Activated T-cell treated with anti-CD3 and anti-CD28 coated beads, Interleukin-2, amount 50 U/mL, for 1 hour (primary cell): ENCODE measurements around the gene C19orf47.
"Not testable (repeated sequence)": the region's sequence is repeated elsewhere in the genome, so short reads cannot be mapped to it uniquely, and the experiment has no call there.

Experiments
- DNase-seq: peaks from one replicate; pipeline ENCODE4 v3.0.0-alpha.2; 2020

C19orf47 gene

DNA sequence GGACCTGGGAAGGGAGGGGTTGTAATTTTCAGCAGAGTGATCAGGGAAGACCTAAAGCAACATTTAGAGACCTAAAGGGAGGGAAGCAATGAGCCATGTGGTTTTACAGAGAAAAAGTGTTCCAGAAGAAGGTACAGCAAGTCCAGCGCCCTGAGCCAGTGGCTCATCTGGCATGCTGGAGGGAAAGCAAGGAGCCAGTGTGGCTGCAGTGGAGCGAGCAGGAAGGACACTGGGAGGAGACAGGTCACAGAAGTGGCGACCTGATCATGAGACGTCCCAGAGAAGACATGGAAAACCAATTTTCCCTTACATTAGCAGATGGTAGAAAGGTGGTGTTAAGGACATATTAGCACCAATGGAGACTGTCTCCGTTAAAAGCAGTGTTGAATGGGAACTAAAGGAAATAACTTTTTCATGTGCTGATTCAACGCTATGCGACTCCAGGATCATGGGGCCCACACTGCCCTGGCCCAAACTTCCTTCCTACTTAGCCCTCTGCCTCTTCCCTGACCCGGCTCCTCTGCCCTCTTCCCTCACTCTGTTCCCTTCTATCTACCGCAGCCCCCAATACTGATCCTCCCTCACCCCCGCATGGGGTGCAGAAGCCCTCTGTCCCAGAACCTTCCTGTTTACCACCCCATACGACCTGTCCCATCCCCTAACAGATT is 5.4 kb downstream of the C19orf47 start:
- no peak for DNase-seq

DNA sequence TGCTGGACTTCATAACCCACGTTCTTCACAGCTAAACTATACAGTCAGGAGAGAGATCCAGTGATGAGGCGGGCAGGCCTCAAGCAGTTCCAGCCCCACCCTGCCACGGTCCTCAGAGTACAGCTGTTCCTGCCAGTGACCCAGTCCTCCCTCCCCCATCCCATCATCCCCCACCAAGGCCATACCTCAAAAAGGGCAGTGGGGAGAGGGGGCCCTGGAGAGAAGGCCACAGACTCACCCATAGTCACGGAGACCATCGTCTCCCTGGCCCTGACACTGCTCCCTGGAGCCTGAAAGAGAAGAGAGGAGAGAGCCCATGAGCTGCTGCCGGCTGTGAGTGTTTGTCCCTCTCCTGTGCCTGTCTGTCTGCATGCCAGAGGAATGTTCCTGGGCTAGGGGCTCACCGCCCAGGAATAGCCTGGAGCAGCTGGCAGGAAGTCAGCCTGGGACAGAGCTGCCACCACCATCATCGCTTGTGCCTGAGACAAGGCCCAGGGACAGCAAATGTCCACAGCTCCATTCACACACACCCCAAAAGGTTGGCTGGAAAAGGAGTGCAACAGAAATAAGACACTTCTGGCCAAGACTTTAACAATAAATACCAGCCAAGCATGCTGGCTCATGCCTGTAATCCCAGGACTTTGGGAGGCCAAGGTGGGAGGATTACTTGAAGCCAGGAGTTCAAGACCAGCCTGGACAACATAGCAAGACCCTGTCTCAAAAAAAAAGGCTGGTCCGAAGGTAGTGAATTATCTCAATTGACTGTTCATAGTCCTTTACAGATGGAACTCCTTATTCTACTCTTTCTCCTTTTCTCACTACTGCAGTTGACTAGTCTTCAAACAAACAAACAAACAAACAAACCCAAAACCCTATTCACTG is 6.4 kb downstream of the C19orf47 start:
- no peak for DNase-seq

DNA sequence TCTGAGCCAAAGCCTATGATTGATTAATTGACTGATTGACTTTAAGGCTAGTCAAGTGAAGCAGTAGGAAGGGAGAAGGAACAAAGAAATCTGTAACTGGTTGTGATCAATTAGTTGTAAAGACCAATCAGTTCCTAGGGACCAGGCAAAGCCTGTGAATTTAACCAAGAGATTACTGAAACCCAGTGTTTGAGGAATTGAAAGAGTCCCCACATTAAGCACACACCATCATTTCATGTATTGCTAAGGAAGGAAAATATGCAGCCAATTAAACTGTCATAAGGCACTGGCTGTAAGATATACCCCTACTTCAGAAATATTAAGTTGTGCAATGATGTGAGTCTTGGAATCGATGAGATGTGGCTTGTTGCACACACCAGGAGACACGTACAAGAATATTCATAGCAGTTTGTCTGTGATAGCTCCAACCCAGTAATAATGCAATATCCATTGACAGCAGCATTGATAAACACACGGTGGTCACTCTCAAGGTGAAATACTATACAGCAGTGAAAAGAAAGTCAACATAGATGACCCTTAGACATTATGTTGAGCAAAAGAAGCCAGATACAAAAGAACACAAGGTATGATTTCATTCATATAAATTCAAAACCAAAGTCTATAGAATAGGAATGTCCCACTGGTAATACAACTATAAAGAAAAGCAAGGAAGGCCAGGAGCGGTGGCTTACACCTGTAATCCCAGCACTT is 9.0 kb downstream of the C19orf47 start:
- DNase-seq, result no peak

DNA sequence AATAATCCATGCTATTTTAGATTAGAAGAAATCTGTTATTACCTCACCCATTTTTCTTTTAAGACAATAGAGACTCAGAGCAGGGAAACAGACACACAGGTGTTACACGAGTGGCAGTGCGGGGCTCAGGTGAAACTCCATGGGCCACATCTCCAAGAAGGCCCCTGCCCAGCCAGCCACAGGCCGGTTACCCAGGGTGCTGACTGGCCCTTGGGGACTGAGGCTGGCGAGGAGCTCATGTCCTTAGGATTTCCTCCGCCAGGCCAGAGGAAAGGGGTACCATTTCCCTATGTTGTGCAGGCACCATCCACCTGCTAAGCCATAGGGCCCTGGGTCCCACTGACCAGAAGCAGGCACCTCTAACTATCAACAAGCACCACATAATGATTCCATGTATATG is 10.6 kb downstream of the C19orf47 start:
- no peak for DNase-seq

DNA sequence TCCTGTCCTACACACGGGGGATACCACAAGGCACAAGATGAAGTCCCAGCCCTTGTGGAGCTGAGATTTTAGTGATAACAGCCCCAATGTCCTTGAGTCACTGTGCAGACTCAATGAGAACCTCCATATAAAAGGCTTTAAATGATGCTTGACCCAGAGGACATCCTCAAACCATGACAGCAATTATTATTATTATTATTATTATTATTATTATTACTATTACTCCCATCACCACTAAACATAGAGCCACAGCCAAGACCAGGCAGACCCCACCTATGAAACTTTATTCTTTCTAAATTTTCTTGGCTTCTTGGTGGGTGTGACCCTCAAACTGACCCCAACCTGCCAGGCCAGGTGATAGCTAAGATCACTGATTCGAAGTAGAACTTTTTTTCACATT is 11.1 kb downstream of the C19orf47 start:
- DNase-seq, result no peak

DNA sequence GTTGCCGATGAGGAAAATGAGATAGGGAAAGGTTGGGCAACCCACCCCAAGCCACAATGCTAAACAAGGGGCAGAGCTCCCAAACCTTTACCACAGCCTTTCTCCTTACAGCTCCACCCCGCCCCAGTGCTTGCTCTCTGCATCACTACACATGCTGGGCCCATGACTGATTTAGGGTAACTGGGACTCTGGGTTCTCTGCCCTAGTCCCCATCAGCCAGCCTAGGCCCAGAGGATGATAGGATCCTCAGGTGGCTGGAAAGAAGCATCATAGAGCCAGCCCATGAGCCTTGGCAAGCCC is 11.6 kb downstream of the C19orf47 start:
- DNase-seq, result no peak

DNA sequence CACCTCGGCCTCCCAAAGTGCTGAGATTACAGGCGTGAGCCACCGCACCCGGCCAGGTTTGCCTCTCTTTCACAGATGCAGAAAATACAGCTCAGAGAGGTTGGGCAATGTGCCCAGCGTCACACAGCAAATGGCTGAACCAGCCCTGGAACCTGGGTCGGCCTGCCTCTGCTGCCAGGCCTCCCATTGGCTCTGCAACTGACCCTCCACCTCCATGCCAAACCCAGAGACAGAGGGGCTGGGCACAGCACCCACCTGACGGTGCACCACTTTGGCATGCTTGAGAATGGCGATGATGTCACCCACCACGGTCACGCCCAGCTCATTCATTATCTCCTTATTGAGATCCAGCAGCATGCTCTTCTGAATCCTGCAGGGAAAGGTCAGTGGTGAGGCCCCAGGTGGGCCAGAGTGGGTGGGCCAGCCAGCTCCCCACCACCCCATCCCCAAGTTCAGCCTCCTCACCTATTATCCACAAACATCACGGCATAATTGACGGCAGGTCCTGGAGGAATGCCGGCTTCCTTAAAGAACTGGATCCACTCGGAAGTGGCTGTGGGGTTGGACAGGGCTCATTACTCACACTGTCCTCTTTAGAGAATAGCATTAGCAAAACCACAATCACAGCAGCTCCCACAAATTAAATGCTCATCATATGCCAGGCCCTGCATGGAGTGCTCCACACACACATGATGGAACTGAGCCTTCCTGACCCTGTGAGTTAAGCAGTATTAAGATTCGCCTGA is 12.2 kb downstream of the C19orf47 start:
- no peak for DNase-seq

DNA sequence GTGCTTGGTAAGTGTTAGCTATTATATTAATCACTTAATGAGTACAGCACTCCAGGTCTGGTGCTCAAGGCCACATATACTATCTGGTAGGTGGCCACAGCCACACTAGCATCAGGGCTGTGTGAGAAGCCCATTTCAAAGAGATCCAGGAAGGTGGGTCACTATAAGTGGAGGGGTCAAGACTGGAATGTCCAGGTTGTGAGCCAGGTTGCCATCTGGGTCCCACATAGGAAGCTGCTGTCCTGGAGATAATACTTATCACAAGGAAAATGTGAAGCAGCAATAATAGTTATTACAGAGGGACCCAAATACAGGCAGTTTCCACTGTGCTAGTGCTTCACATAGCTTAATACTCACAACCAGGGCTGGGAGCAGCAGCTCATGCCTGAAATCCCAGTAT is 13.1 kb downstream of the C19orf47 start:
- DNase-seq, result no peak

DNA sequence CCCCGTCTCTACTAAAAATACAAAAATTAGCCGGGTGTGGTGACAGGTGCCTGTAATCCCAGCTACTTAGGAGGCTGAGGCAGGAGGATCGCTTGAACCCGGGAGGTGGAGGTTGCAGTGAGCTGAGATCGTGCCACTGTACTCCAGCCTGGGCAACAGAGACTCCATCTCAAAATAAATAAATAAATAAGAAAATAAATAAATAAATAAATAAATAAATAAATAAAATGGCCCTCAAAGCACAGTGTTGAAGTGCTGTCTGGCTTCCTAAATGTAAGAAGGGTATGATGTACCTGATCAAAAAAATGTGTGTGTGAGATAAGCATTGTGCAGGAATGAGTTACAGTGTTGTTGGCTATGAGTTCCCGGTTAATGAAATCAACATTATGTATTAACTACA is 15.1 kb downstream of the C19orf47 start:
- not testable (repeated sequence) for DNase-seq

DNA sequence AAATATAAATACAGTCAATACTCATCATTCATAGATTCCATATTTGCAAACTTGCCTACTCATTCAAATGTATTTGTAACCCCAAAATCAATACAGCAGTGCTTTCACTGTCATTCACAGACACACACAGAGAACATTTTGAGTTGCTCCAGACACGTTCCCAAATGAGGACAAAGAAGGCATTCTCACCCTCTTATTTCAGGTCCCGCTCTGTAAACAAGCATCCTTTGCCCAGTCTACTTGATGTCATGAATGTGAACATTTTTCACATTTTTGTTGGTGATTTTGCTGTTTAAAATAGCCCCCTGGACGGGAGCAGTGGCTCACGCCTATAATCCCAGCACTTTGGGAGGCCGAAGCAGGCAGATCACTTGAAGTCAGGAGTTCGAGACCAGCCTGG is 15.5 kb downstream of the C19orf47 start:
- no peak for DNase-seq

DNA sequence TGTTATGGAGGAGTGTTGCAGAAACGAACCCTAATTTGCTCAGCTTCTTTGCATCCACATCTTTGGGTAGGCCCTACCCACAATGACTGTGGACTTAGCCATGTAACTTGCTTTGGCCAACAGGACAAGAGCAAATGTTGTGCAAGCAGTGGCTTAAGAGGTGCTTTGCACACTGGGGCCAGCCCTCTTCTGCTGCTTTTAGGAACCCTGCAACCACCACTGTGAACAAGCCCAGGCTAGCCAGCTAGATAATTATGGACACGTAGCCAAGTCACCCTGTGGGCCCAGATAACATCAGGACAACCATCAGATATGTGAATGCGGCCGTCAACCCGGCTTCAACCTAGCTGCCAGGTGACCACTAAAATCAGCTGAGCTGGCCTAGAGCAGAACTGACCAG is 17.1 kb downstream of the C19orf47 start:
- DNase-seq, result no peak

DNA sequence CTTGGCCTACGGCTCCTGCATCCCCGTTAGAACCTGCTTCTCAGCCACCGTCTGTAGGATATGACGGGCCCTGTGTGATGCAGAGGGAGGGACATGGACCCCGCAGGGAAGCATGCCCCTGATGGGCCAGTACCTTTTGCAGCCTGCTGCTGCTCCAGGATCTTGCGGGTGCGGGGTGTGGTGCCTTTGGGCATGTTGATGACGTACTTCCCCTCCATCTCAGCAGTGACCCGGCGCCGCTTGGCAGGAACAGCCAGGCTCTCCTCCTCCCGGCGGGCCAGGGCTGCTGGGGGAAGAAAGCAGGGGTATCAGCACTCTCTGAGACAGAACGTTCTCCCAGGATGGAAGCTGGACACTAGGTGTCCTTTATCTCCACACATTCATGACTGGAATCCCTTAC is 22.0 kb downstream of the C19orf47 start:
- no peak for DNase-seq

DNA sequence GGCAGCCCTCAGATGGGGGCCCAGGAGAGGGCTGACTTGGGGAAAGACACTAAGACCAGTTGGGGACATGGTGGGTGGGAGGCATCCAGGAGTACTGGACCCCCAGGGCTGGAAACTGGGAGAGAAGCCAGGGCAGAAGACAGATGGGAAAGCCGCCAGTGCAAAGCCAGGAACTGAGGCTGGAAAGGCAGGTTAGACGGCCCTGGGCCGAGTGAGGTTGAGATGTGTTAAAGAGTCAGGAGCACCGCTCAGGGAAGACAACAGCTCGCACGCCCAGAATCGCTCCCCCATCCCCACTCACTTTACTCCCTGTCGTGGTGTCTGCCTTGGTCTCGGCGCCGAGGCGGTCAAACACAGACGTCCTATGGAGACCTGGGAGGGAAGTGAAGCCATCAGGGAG is 24.5 kb downstream of the C19orf47 start:
- no peak for DNase-seq

DNA sequence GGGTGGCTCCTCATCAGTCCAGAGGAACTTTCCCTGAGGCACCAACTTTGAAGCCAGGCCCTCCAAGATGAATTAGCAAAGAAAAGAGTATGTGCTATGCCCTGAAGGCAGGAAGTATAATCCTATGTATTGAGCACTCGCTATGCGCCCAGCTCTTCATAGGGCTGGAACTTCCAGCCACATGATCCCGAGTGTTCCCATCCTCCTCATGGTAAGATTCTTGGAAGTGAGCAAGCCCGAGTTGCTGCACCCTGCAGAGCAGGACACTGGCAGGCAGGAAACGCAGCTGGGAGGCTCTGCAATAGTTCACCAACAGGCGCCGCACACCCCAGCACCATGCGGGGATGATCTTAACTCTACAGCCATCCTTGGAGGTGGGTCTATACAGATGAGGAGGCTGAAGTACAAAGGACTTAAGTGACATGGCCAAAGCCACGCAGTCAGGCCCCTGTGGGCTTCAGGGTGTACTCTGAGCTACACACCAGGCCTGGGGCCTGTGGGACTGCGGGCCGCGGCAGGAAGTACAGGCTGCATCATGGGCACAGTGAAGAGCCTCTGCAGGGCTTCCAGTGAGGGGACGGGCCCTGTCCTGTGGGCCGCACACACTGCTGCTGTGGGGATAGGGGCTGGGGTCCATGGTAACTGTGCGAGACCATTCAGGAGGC is 25.1 kb downstream of the C19orf47 start:
- DNase-seq, result no peak

DNA sequence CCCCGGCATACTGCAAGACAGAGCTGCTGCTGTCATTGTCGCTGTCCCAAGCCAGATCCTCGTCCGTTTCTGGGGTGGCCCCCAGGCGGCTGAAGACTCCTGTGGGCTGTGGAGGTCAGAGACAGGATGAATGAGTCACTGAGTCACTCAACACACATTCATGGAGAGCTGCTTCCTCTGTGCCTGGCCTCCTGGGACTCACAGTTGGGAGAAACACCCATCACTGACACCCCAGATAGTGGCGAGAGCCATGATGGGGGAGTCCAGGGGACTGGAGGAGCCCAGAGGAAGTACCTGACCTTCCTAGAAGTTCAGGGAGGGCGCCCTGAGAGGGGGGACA is 26.0 kb downstream of the C19orf47 start:
- DNase-seq, result no peak

DNA sequence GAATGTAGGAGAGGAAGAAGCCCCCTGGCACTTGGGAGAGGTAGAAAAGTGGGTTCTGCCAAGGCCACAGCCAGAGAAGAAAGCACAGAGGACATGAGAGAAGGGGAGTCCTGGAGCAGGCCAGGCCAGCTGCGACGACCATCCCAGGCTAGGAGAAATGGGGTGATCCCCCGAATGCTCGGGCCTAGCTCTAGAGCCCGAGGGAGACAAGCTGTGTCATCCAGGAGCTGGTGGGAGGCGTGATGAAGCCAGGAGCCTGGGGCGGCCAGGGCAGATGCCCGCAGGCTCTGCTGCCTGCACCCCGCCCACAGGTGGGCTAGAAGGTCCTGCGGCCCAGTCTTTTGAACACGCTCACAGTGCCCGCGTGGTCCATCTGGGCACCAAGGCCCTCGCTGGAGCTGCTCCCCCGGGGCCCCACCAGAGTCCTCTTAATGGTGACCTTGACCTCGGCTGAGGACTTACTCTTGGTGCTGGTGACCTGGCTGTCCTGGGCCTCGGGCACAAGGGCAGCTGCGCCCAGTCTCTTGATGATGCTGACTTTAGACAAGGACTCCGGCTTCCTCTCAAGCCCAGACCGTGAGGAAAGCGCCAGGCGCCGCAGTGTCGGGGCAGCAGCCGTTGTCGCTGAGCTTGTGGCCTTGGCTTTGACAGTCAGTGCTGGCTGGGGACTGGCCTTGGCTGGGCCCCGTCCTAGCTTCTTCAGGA is 26.5 kb downstream of the C19orf47 start:
- no peak for DNase-seq

DNA sequence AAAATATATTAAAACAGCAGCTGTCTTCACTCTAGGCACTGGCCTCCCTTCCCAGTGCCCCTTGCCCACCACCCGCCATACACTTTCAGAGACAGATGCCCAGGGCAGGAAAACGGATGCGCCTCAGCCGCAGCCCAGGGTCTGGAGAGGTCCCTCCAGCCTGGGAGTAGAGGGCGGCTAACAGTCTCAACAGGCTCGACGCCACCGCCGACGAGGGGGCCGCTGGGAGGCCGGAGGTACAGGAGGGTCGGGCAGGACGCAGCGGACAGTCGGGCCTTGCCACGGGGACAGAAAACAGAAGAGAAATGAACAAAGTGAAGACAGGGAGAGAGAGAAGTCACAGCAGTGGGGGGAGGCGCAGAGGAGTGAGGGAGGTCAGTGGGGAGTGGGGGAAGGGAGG is 27.1 kb downstream of the C19orf47 start:
- DNase-seq, result no peak

DNA sequence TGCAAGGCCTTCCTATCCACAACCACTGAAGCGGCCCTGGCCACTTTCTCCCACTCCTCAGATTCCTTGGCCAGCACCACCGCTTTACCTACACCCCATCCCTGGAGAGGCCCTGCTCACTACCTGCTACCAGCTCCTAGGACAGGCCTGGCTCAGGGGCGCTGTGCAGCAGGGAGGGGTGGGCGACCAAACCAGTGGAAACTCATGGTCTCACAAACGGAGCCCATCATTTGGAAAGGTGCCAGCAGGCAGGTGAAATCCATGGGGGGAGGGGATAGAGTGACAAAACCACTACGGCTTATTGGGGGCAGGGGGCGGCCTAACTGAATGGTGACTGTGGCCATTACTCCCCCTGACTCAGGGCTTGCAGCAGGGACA is 27.6 kb downstream of the C19orf47 start:
- no peak for DNase-seq

DNA sequence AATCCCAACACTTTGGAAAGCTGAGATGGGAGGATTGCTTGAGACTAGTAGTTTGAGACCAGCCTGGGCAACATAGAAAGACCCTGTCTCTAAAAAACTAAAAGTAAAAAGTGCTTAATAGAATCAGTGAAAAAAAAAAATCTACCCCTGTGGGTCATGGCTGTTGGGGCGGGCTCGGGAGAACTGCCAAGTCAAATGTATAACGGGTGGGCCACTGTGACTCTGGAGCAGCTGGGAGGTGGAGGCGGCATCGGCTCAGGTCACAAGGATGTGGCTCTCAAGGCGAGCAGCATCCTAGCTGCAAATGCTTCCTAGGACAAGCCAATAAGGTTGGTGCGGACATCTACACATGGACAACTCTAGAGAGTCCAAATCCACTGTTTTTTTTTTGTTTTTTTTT is 30.9 kb downstream of the C19orf47 start:
- no peak for DNase-seq

DNA sequence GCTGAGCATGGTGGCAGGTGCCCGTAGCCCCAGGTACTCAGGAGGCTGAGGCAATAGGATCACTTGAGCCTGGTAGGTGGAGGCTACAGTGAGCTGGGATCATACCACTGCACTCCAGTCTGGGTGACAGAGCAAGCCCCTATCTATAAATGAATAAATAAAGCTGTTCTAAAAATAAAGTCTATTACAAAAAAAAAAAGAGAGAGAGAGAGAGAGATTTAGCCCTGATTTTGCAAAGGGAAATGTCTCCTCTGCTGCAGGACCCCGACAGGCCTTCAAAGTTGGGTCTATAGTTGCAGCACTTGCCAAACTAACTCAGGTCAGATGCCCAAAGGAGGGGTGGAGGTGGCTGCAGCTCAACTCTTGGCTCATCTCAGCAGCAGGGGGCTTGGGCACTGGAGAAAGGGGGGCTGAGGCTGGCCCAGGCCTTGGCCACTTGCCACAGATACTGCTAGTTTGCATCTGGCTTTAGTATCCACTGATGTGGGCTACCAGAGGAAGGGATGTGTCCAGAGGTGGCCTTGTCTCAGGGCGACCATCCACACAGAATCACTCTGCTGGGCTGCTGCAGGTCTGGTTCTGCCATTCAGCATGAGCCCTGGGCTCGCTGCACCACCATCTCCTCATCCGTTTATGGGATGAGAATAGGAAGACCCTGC is 32.3 kb downstream of the C19orf47 start:
- DNase-seq, result no peak

DNA sequence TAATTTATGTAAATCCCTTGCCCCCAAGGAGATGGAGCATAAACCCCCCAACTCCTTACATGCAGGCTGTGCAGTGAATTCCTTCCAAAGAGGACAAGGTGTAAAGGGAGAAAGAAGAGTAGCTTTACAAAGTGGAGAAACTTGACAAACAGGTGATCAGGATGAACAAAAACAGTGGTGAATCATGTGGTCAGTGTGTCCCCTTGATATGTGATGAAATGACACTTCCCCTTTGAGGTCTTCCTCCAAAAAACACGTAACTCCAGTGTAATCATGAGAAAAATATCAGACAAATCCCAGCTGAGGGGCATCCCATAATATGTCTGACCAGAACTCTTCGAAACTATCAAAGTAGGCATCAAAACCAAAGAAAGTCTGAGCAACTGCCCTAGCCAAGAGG is 33.5 kb downstream of the C19orf47 start:
- no peak for DNase-seq
